Loucy (cell line): Measurements from ENCODE around the gene NRSN1.

Source experiments
- EZH2phosphoT487 ChIP-seq: fragments of 200-600 bp; IDR thresholded peaks from 2 replicates; pipeline ENCODE4 v1.6.1; 2018; ENCODE audit warnings: antibody characterized with exemption, mild to moderate bottlenecking, moderate library complexity, borderline replicate concordance
- TF ChIP-seq, protein P1 (sequence below): fragments of 200-600 bp; sonication (generic); conservative IDR thresholded peaks from 2 replicates; pipeline ENCODE4 v1.5.1; 2014; ENCODE audit warnings: mild to moderate bottlenecking, antibody characterized with exemption, low read length

DNA sequence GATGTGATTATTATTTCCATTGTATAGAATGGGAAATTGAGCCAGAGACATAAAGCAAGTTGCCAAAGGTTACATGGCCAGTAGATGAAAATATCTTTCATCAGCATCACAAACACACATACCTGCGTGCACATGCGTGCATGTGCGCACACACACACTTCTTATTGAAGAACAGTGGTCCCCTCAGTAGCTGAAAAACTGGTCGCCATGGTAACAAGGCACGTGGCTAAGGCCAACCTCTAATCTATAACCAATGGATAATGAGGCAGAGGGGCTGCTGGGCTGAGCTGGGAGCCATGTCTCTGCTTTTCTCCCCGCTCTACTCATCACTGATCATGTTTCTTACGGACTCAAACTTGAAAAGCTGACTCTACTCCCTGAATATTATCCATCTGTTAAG lies 60.3 kb downstream of the NRSN1 start:
- TF ChIP-seq, protein P1, sequence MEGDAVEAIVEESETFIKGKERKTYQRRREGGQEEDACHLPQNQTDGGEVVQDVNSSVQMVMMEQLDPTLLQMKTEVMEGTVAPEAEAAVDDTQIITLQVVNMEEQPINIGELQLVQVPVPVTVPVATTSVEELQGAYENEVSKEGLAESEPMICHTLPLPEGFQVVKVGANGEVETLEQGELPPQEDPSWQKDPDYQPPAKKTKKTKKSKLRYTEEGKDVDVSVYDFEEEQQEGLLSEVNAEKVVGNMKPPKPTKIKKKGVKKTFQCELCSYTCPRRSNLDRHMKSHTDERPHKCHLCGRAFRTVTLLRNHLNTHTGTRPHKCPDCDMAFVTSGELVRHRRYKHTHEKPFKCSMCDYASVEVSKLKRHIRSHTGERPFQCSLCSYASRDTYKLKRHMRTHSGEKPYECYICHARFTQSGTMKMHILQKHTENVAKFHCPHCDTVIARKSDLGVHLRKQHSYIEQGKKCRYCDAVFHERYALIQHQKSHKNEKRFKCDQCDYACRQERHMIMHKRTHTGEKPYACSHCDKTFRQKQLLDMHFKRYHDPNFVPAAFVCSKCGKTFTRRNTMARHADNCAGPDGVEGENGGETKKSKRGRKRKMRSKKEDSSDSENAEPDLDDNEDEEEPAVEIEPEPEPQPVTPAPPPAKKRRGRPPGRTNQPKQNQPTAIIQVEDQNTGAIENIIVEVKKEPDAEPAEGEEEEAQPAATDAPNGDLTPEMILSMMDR: no peak
- no peak for TF ChIP-seq EZH2phosphoT487
